NCI-H82 treated with DMSO at 0.1 percent for 48 hours (cell line): ENCODE measurements around the gene SELENOS.
A peak's percentile ranks its signal among the peaks of the same experiment; 100 is the strongest.

ENCODE experiments used
- DNase-seq: peaks from one replicate; lab custom pipeline; 2025; ENCODE audit not compliant: unreplicated experiment; lab: John Stamatoyannopoulos, UW

The SELENOS gene

DNA sequence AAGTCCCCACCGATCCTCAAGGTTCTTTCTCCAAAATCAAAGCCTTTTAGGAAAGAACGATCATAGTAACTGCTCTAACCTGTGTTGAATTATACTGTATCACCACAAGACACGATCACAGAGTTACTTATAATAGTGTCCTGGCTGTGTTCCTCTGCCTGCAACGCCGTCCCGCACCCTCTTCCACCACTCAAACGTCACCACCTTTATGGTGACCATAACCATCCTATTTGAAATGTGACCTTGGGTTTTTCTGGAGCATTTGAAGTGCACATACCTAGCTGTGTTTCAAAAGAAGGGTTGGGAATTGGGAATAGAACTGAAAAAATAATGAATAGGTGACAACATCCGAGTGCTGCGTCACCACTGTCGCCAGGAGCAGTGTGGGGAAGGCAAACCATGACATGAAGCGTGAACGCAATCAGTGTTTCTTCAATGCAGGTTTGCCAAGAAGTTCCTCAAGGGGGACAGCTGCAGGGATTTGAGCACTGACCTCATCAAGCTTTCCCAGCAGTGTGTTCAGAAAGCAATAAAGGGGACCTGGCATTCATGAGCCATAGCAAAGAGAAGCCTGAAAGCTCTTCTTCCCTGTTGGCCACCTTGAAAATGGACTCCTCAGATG lies 769 bp upstream of the SELENOS start:
- no peak for DNase-seq

DNA sequence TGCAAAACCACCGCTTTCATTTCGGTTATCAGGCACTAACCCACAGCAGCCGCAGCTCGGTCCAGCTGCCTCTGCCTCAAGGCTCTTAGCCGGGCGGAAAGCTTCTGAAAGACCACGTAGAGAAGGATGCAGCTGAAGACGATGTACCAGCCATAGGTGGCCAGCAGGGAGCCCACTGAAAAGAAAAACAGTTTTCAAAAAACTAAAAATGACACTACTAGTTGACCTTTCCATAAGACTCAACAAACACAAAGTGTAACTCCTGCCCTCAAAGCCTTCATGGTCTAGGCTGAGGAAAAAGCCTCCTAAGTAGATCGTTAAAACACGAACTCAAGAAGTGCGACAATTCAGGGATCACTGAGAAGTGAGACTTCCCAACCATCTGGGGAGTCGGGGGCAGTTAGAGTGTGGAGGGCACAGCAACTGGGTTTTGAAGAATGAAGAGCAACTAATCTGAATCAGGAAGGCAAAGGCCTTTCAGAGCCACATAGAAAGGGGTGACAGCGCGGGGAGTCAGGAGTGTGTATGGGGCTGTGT lies 716 bp downstream of the SELENOS start:
- no peak for DNase-seq

DNA sequence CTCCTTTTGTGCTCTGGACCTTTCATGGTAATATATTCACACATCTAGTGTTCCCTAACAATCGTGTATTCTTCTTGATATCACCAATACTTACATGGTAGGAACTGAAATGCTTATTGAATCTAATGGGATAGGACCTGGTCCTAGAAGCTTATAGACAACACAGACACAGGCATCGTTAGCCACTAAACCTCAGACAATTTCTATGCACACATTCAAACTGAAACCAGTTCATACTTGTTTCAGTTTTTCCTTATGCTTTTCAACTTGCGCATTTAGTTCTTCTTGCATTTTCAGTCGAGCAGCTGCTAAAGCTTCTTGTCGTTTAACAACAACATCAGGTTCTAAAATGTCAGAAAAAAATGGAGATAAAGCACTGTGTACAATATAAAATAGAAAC lies 2.3 kb downstream of the SELENOS start:
- no peak for DNase-seq

DNA sequence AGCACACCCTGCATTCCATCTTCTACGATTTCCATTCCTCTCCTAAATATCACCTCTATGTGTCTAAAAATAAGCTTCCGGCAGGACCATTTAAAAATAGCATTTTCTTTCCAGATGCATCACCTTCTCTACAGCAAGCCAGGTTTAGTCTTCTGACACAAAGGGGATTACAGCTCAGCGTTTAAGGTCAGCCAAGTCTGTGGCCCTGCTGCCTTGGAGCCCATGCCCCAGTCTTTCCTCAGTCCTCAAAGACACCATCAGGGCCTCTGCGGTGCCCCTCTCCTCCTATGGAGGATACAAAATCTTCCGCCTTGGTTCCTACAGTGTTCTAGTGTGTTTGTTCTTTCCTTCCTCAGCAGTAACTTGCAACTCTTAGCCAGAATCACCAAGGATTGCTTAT lies 3.8 kb downstream of the SELENOS start:
- DNase-seq, result no peak

DNA sequence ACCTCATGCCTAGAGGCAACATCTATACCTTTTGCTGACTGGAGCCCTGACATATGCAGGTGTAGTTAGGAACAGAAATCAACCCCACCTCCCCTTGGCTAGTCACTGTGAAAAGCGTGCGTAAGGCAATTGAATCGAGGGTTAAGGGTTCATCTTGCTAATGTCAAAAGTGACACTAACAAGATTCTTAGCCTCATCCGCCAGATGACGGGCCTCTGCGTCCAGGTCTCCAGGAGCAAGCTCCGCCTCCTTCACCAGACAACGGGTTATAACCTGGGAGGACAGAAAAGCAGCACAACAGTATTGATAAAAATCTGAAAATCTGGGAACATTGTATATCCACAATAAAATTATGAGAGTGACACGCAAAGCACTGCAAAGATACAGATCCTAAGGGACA lies 4.7 kb downstream of the SELENOS start:
- DNase-seq, result no peak

DNA sequence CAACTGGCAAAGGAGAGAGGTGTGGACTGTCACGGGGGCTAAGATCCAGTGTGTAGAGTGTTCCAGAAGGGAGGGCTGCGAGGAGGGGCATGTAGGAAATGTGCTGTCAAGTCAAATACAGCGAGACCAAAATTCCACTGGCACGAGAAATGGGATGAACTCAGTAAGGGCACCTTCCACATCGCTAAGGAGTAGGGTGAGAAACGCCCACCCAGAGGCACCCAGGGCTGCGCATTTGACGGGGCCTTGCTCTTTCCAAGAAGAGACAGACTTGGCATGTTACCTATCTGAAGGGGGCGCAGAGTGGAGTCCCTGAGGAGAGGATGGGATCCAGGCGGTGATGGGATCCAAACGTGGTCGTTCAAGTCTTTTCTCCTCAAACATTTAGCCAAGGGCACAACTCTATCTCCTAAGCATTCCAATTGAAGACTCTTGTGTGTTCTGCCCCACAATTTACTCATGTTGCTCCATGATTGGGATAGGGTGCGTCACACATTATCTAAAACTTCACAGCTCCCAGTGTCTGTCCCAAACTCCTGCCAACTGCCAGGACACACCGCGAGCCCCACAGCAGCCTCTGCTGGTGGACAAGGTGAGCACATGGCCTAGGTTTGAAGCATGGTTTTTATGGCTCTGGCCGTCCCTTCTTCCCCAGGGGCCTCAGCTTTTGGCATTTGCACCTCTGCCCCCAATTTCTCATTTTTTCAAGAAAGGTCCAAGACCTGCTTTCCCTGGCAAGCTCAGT lies 7.6 kb downstream of the SELENOS start:
- no peak for DNase-seq

DNA sequence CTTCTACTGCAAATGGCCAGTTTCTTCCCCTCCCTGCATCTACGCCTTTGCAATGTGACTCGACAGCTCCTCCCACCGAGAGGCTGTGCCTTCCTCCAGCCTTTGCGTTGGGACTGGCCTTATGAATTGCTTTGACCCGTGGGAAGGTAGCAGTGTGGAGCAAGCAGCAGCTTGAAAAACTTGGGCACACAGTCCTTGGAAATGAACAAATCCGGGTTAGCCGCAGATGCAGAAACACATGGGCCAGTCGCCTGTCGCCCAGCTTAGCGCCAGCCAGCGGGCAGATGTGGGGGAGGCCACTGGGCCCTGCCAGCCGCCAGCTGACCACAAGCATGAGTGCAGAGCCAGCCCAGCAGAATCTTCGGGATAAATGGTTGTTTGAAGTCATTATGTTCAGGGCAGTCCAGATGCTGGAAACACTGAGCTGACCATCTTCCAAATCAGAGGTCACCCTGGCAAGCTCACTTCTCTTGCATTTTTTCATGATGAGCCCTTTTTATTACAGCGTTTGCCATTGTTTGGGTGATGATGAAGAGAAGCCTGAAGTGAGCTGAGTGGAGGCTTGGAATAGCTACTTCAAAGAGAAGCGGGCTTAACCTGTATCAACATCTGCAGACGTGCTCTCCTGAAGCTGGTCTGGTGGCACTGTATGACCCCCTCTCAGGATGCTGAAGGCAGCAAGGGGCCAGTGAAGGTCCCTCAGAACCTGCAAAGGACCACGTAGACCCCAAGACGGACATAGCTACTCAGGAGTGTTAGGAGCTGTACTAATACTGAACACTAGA lies 9.8 kb downstream of the SELENOS start:
- DNase-seq, result no peak

DNA sequence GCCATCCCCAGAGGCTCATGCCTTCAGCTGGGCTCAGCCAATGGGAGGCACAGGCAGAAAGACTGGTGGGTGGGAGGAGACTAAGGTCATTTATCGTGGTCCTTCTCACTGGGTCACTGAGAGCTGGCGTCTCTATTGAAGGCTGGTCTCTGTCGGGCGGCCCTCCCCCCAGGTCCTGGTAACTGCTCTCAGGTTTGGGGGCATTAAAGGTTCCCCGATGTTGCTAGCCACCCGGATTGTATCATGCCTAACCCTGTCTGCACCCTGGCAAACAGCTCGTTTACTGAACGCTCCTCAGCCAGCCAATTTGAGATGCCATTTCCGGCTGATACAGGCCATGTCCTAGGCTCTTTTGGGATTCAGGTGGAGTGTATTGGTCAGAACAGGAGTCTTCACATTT lies 10.5 kb downstream of the SELENOS start:
- DNase-seq, result no peak

DNA sequence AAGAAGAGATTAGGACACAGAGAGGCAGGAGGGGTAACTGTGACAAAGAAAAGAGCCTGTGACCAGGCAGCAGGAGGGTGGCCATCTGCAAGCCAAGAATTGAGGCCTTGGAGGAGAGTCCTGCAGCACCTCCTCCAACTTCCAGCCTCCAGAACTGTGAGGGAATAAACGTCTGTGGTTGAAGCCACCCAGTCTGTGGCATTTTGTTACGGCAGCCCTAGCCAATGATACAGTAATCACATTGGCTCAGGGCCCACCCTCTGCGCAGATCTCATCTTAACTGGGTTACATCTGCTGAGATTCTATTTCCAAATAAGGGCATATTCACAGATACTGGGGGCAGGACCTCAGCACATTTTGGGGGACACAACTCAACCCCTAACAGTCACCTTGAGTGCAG lies 11.3 kb downstream of the SELENOS start:
- DNase-seq, result no peak

DNA sequence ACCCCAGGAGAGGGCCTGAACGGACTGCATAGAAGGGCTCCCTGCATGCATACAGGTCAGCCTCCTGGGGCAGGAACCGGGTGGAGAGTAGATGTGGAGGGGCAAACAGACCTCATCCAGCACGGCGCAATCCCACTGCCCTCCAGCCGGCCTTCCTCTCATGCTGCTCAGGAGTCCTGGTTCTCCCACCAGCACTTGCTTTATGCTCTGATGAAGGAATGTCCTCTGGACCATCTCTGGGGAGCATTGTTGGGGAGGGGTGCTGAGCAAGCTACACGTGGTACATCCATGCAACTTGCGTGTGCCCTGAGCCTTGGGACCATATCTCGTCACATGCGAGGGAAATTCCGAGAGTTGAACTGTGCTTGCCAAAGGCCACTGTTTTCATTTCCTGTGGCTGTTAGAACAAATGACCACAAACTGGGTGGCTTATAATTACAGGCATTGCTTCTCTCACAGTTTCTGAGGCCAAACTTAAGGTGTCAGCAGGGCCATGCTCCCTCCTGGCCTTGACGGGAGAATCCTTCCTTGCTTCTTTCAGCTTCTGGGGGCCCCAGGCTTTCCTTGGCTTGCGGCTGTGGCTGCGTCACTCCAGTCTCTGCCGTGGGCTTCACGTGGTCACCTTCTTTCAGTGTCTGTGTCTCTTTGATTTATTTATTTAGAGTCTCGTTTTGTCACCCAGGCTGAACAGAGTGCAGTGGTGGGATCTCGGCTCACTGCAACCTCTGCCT lies 12.2 kb downstream of the SELENOS start:
- DNase-seq, result no peak

DNA sequence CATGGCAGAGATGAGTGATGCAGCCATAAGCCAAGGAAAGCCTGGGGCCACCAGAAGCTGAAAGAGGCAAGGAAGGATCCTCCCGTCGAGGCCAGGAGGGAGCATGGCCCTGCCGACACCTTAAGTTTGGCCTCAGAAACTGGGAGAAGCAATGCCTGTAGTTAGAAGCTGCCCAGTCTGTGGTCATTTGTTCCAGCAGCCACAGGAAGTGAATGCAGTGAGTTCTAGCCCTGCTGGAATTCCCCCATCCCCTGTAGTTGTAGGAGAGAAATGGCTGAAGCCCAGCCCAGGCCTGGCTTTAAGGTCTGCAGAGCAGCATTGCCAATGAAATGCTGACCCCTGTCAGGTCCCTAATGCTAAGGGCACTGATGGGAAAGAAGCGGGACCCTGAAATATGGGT lies 13.3 kb downstream of the SELENOS start:
- DNase-seq, result no peak

DNA sequence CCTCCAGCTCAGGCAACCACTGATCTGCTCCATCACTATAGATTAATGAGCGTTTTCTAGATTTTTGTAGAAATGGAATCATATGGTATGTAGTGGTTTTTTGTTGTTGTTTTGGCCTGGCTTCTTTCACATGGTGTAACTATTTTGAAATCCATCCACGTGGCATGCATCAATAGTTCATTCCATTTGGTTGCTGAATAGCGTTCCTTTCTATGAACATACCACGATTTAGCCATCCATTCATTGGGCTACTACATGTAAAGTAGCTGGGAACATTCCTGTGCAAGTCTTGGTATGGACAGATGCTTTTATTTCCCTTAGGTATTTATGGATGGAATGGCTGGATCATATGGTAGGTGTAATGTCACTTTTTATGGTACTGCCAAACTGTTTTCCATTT lies 14.7 kb downstream of the SELENOS start:
- DNase-seq, result no peak

DNA sequence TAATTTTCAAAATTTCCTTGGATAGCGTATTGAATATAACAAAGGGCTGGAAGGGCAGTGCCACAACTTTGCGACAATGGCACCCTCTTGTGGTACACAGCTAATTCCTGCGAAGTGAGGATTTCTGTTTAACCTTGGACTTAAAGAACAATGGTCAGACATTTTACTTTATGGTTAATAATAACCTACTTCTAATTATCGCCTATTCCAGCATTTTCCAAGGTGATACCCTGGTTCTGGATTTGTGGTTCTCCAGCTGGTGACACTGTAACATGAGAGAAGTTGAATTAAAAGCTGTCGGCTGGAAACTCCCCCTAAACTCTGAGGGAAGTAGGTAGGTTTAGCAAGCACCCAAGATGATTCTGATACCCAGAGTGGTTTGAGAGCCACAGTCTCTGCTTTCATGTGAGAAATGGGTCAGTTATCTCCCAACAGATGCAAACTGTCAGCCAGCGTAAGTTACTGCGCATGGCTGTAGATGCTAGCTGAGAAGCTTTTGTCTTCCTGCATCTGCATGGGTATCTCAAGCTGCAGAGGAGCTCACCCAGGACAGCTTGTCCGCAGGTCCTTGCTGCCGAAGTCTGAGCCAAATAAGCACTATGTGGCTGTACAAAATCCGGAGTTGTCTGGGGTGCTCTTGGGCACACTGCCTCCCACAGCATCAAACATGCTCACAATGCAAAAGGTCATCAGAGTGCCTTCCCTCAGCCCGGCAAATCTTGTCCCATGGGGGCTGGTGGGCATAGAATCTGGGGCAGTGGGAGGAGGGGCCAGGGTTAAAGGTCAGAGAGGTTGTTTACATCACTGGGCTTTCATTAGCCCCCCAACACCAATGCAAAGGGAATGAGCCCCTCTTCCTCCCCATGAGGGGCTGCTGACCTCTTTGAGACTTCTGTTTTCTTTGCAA lies 18.8 kb downstream of the SELENOS start:
- peak; percentile 8 for DNase-seq

DNA sequence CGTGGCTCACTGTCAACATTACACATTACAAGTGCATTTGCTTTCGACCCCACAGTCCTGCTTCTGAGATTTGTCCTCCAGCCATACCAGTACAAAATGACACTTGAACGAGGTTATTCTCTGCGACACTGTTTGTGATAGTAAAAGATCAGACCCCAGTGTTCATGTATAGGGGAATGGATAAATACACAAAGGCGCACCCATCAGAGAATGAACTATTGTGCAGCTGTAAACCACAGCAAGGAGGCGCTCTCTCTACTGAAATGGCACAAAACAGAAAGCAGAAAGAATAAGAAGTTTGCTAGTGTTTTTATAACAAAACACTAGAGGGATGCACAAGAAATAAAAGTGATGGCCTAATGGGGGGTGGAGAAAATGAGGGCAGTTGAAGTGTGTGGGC lies 20.5 kb downstream of the SELENOS start:
- DNase-seq, result no peak

DNA sequence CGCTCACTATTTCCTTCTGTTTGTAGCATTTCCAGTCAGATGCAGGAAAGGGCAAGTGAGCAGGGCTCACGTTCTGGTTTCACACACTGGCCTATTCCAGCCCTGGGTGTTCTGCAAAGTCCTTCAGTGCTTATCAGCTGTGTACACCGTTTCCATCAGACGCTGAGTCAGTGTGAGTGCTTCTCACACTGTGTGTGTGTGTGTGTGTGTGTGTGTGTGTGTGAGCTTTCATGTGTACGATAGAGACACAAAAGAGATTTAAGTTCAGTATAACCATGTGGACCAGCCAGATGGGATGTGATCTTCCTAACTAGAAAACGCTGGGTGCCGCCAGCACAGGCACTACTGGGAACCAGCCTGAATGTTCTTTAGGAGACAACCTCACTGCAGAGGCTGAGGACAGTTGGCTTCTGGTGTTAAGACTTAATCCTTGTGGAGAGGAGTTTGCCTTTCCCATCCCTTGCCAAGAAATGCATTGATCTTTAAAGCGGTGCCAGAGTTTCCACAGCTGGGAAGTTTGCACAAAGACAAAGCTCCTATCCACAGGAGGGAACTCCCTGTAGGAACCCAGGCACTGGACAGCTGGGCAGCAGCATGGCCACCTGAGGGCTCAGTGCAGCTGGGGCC lies 21.6 kb downstream of the SELENOS start:
- DNase-seq, result peak; percentile 23

DNA sequence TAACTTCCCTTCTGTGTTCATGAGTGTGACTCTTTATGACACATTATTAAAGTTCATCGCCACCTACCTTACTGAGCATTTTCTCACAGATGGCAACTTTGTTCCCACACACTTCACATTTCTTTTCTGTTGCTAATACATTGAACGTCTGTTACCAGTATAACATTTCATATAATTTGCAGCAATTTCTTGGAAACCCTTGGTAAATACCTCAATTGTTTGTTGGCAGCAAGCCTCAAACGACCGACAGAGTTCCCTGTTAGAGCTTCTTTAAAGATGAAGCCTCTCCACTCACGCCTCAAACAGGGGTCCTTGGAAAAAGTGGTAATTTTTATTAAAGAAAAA lies 22.3 kb downstream of the SELENOS start:
- no peak for DNase-seq

DNA sequence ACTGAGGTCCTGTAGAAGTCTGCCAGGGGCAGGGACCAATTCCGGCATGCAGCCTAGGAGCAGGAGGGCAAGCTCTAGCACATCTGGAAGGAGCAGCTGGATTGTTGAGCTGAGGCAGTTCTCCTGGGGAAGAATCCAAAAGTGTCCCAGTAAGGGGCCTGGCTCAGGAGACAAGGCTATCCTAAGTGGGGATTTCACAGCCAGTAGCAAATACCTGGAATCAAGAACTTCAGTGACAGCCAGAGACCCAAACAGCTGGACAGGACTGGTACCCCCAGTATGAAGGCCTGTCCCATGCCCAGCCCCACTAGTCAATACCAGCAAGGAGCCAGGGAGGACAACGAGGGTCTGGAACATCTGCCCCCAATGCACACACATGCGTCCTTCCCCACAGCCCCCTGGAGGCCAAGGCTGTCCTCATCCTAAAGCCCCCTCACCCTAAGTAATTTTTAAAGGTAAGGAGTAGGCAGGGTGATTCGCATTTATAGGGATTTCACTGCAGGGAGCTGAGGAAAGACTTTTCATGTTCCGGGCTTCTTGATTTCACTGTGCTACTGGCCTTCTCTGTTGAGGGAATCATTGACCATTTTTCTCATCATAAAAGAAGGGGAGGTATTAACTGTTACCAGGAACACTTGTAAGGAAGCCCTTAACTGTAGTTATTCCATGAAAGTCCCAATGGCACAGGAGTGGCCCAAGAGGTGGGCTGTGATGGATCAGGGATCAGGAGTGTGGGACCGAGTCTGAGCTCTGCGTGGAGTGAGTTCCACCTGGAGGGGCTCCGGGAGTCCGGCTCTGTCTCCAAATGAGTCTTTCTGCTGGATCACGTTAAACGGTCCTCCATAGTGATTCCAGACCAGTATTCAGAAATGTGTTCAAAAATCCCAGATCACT lies 22.9 kb downstream of the SELENOS start:
- DNase-seq, result no peak

DNA sequence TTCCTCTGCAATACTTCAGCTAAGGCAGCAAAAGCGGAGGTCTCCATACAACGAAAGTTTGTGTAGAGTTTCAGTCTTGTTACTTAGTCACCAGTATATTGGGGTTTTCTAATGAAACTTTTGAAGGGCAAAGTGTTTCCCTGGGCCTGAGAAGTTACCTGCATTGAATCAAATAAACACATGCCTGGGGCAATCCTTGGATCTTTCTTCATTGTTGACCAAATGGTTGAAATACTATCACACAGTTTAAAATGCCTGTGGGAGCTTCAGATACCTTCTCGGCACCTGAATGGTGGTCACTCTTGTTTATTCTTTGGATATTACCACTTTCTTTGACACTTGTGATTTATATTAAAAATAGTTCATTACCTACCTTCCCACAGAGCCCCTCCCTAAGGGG lies 24.4 kb downstream of the SELENOS start:
- DNase-seq, result no peak
